Bronchial epithelial cell (primary cell): ENCODE data around the gene ANK3. TPM values are rescaled to one million over a fixed set of nuclear protein-coding genes. Genes with fewer than 3 reads are reported as not detected.

Experiments
- DNase-seq: peaks from one replicate; pipeline ENCODE4 v3.0.0-alpha.2; 2010; ENCODE audit warnings: low read depth
- FAIRE-seq: peaks from 2 replicates; lab custom pipeline; 2011; peaks lifted over from hg19 to GRCh38; lab: Jason Lieb, UNC
- H3K27me3 ChIP-seq: 2 replicates; pipeline ENCODE4 v1.5.1; 2011; ENCODE audit warnings: low read length; ENCODE audit not compliant: control insufficient read depth, insufficient read depth
- H3K36me3 ChIP-seq: 2 replicates; pipeline ENCODE4 v1.5.1; 2011; ENCODE audit warnings: low read length; ENCODE audit not compliant: control insufficient read depth, insufficient read depth
- H3K4me3 ChIP-seq: 2 replicates; pipeline ENCODE4 v1.5.1; 2011; ENCODE audit warnings: mild to moderate bottlenecking, low read depth, low read length, control low read depth
- CTCF ChIP-seq: IDR thresholded peaks from 2 replicates; pipeline ENCODE4 v1.5.1; 2011; ENCODE audit warnings: mild to moderate bottlenecking, moderate library complexity, low read length, control low read depth, inconsistent platforms; ENCODE audit not compliant: insufficient read depth, severe bottlenecking
- total RNA-seq: library from RNA; depleted of rRNA; stranded (reverse); fragments of >200 nt; gene quantifications from 2 replicates; pipeline ENCODE4 v1.2.1, GENCODE V29; 2014

Gene ANK3
- total RNA-seq, 1 donor from 2014 or later: 7.9 TPM

GRCh38 chr10:60343254-60343653 is 46.4 kb downstream of the ANK3 start:
- Histone ChIP-seq H3K4me3 (no peak overlapping the region), H3K27me3 (no peaks in the 10 kb centered on the region), H3K36me3 (no peaks in the 10 kb centered on the region)
- no peak for TF ChIP-seq CTCF
- no peak for DNase-seq
- no peak for FAIRE-seq

GRCh38 chr10:60341969-60342368 is 47.7 kb downstream of the ANK3 start:
- Histone ChIP-seq H3K36me3 (no peaks in the 10 kb centered on the region), H3K4me3 (no peak overlapping the region), H3K27me3 (no peaks in the 10 kb centered on the region)
- no peak for TF ChIP-seq CTCF
- FAIRE-seq (no peak), DNase-seq (no peak)

- DNase-seq: no peak
- Histone ChIP-seq H3K4me3 (no peak overlapping the region), H3K36me3 (no peaks in the 10 kb centered on the region), H3K27me3 (no peaks in the 10 kb centered on the region)
- FAIRE-seq: no peak
- TF ChIP-seq CTCF: no peak
Measured at GRCh38 chr10:60340973-60341372, 48.7 kb downstream of the ANK3 start.

GRCh38 chr10:60339757-60340156 is 49.9 kb downstream of the ANK3 start:
- H3K4me3 ChIP-seq: no peak overlapping the region
- TF ChIP-seq CTCF: no peak
- DNase-seq (no peak), FAIRE-seq (no peak)
- H3K27me3 ChIP-seq: no peaks in the 10 kb centered on the region
- H3K36me3 ChIP-seq: no peaks in the 10 kb centered on the region

- Histone ChIP-seq H3K36me3 (no peaks in the 10 kb centered on the region), H3K4me3 (no peak overlapping the region), H3K27me3 (no peaks in the 10 kb centered on the region)
- DNase-seq: no peak
- FAIRE-seq: no peak
- TF ChIP-seq CTCF: no peak
Measured at GRCh38 chr10:60338786-60339185, 50.9 kb downstream of the ANK3 start.

GRCh38 chr10:60338002-60338564 is 51.6 kb downstream of the ANK3 start:
- no peaks in the 10 kb centered on the region for H3K27me3 ChIP-seq
- DNase-seq: no peak
- H3K4me3 ChIP-seq: no peak overlapping the region
- TF ChIP-seq CTCF: no peak
- FAIRE-seq: no peak
- no peaks in the 10 kb centered on the region for H3K36me3 ChIP-seq
